ENCODE results near the gene KCNJ4.

KCNJ4 gene

GRCh38 chr22:38455076-38455529 lies at the start of gene KCNJ4:
KCNJ4 (minus strand) TSS chr22:38455199; CDS start chr22:38428132, 27,067 bp downstream.
- TF ChIP-seq CTCF (IDR thresholded peaks at IDR 0.05; ENCODE audit: low read length, missing control alignments) = no peak
- peak within 1 kb of the TSS; percentile 29 for H3K4me3 ChIP-seq (replicated peaks; ENCODE audit: low read depth, low read length)
- no peak for DNase-seq (ENCODE audit: low read depth)

DNA sequence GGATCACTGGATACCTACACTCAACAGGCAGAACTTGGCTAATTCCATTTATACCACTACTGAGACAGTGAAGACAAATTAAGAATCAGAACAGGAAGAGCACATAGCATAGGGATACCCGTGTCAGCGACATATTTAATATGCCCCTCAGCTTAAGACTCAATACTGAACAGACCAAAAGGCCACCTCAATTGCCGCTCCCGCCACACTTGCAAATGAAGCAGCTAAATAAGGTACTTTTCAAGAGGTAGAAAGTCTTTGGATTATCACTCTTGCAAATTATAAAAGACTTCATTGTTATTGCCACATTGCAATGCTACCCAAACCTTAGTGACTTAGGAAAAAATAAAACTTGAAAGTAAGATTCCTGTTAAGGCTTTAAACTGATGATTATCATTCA lies 48.0 kb upstream of the KCNJ4 start:
- DNase-seq (ENCODE audit: low read depth) = no peak
- H3K4me3 ChIP-seq (replicated peaks; ENCODE audit: low read depth, low read length) = peak overlapping the region; percentile 69
- no peak for TF ChIP-seq CTCF (IDR thresholded peaks at IDR 0.05; ENCODE audit: low read length, missing control alignments)

DNA sequence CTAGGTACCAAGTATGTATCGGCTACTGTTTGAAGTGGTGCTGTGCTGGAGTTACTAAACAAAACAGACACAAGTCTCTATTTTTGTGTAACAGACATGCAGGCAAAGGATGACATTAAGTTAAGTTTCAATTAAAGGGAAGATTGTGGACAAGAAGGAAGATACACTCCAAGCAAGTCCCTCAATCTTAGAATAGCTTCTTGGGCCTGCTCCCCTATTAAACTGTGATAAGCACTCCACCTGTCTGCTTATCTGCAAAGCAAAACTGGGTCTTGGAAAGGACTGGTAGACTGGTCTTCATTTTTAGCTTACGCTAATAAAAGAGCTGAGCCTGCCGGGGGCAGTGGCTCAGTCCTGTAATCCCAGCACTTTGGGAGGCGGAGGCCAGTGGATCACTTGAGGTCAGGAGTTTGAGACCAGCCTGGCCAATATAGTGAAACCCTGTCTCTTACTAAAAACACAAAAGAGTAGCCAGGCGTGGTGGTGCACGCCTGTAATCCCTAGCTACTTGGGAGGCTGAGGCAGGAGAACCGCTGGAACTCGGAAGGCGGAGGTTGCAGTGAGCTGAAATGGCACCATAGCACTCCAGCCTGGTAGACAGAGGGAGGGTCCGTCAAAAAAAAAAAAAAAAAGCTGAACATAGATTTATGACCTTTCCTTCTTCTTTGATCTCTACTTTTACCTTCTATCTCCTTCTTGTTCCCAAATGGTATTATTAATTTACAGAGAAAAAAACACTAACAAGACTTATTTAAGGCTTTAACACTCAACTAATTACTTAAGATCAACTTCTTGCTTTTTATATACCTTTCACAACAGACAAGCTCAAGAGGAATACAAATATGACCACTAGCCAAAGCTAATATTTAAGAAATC lies 47.0 kb upstream of the KCNJ4 start:
- DNase-seq (ENCODE audit: low read depth) = no peak
- H3K4me3 ChIP-seq (replicated peaks; ENCODE audit: low read depth, low read length) = no peak overlapping the region
- TF ChIP-seq CTCF (IDR thresholded peaks at IDR 0.05; ENCODE audit: low read length, missing control alignments) = no peak

- no peak for TF ChIP-seq CTCF (IDR thresholded peaks at IDR 0.05; ENCODE audit: low read length, missing control alignments)
- no peak overlapping the region for H3K4me3 ChIP-seq (replicated peaks; ENCODE audit: low read depth, low read length)
- DNase-seq (ENCODE audit: low read depth) = no peak
Measured at GRCh38 chr22:38497869-38498268, 42.9 kb upstream of the KCNJ4 start.

DNA sequence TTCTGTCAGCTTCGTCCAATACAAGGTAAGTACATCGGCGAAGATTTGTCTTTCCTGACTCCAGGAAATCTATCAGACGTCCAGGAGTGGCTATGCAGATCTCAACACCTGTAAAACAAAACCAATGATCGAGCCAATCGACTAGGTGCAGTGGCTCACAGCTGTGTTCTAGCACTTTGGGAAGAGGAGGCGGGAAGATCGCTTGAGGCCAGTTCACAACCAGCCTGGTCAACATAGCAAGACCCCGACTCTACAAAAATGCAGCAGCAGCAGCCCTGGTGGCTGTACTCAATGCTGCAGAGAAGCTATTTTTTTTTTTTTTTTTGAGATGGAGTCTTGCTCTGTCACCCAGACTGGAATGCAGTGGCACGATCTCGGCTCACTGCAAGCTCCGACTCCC lies 39.9 kb upstream of the KCNJ4 start:
- no peak for TF ChIP-seq CTCF (IDR thresholded peaks at IDR 0.05; ENCODE audit: low read length, missing control alignments)
- DNase-seq (ENCODE audit: low read depth) = no peak
- no peak overlapping the region for H3K4me3 ChIP-seq (replicated peaks; ENCODE audit: low read depth, low read length)

- TF ChIP-seq CTCF (IDR thresholded peaks at IDR 0.05; ENCODE audit: low read length, missing control alignments) = no peak
- H3K4me3 ChIP-seq (replicated peaks; ENCODE audit: low read depth, low read length) = no peak overlapping the region
- peak; percentile 51 for DNase-seq (ENCODE audit: low read depth)
Measured at GRCh38 chr22:38494498-38494897, 39.5 kb upstream of the KCNJ4 start.

All from fibroblast of pulmonary artery (primary cell).